NCI-H146 treated with DMSO at 0.1 percent for 48 hours (cell line): ENCODE measurements around the gene FADS2.
A peak's percentile ranks its signal among the peaks of the same experiment; 100 is the strongest.

ENCODE experiments used
- DNase-seq: peaks from one replicate; lab custom pipeline; 2025; ENCODE audit not compliant: unreplicated experiment; lab: John Stamatoyannopoulos, UW

The FADS2 gene

DNA sequence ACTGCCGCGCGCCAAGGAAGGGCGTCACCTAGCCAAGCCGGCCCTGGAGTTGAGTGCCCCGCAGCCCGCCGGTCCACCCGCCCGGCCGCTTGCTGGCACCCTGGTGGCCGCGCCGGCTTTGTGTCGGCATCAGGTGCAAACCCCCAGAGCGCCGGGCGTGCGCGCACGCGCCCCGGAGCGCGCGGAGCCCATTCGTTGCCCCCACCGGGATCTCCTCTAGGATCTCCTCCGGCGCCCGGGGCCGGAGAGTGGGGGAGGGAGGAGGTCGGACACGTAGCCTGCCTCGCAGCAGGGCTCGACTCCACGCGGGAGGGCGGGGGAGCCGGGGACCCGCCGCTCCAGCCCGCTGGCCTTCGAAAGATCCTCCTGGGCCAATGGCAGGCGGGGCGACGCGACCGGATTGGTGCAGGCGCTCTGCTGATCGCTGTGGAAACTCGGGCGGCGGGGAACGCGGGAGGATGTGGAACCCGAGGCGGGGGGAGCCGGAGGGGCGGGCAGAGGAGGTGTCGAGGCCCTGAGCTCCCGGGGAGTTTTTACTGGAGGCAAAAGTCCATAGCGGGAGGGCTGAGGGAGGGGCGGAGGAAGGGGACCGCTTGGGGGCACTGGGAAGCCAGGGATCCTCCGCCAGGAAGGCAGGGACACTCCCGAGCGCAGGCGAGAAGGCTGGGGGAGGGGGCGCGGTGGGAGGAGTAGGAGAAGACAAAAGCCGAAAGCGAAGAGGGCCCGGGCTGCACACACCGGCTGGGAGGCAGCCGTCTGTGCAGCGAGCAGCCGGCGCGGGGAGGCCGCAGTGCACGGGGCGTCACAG, at the start of gene FADS2:
Gene FADS2, plus strand, starts transcription at position 730 of the 808 bp plus-strand sequence. CDS start 91 bp downstream, outside the sequence.
- peak; percentile 98 for DNase-seq

DNA sequence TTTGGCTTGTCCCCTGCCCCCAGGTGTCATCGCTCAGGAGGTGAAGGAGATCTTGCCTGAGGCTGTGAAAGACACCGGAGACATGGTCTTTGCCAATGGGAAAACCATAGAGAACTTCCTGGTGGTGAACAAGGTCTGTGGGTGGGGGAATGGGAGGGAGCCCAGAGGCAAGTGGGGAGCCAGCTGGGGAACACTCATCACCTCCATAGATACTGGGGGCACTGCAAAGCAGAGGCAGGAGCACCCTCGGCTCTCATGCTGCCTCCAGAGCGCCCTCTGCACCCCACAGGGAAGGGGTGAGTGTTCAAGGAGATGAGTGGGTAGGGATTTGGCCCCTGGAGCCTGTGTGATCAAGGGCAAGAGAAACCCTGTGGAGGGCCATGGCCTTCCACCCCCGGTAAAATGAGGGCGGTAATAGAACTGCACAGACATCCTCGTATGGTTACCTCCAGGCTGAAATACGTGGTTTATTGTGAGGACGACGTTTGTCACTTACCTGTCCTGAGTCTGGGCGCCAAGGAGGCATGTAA, 49.7 kb upstream of the FADS2 start:
- no peak for DNase-seq

DNA sequence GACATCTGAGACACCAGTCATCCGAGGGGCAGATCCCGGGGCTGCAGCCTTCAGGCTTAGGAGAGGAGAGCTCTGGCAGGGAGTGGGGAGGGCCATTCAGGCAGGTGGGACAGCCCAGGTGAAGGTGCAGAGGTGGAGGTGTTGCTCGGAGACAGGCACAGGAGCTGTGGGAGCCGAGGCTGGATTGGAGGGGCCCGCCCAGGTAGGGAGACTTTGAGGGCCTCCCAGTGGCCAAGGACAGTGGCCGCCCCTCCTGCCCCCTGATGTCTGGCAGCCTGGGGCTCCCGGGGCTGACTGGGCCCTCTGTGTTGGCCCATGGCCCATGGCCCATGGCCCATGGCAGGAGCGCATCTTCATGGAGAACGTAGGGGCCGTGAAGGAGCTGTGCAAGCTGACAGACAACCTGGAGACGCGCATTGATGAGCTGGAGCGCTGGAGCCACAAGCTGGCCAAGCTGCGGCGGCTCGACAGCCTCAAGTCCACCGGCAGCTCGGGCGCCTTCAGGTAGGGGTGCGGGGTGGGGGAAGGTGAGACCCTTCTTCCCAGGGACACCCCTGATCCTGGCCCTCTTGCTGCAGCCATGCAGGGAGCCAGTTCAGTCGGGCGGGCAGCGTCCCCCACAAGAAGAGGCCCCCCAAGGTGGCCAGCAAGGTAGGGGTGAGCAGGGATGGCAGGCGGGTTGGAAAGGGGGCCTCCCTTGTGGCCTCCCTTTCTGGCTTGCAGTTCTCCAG, 49.0 kb upstream of the FADS2 start:
- no peak for DNase-seq

DNA sequence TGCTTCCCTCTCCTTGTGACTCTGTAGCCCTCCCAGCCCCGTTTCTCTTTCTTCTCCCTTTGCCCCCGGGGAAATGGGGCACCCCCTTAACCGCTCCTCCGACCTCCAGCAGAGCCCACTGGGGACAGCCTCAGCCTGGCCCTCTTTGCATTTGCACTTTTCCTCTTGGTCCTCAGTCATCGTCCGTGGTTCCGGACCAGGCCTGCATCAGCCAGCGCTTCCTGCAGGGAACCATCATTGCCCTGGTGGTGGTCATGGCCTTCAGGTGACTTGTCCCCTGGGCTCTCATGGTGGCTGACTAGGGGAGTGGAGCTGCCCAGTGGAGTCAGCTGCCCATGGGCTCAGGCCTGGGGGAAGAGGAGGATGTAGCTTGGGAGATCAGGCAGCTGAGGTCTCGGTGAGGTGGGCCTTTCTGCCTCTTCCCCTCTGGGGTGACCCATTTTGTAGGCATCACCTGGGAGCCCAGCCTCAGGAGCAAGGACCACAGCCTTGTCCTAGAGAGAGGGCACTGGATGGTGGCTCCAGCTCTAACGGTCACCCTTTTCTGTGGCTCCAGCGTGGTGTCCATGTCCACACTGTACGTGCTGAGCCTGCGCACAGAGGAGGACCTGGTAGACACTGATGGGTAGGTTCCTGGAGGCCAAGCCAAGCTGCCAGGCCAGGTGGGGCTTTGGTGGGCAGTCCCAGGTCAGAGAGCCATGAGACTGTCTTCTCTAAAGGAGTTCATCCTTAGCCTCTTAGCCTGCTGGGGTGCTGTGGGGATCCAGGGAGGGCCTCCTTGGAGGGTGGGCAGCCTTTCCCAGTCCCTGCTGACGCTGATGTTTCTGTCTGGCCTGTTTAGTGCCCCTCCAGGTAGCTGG, 48.2 kb upstream of the FADS2 start:
- no peak for DNase-seq

DNA sequence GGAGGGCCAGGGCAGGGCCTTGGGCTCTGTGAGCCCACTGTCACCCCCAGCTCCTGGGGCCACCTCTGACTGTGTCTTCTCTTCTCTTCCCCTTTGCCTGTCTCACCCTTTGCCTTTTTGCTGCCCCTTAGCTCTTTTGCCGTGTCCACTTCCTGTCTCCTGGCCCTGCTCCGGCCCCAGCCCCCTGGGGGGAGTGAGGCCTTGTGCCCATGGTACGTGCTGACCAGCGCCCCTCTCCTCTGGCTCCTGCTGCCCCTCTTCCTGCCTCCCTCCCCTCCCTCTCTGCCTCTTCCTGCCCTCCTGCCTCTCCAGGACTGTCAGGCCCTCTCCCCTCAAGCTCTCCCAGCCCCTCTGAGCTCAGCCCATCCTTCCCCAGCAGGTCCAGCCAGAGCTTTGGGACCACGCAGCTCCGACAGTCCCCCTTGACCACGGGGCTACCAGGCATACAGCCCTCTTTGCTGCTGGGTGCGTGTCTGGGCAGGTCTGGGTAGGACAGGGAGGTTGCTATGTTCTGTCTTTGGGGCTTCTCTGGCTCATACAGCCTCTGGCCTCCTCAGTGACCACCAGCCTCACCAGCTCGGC, 47.4 kb upstream of the FADS2 start:
- no peak for DNase-seq

DNA sequence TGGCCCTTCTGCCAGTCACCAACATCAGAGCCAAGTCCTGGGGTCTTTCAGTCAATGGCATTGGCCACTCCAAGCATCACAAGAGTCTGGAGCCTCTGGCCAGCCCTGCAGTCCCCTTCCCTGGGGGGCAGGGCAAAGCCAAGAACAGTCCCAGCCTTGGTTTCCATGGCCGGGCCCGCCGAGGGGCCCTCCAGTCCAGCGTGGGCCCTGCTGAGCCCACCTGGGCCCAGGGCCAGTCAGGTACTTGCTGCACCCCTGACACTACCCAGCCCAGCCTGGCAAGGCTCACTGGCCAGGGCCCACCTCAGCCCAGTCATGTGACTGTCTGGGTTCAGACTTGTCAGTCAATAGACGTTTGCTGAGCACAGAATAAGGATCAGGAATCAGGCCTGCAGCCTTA, 46.5 kb upstream of the FADS2 start:
- no peak for DNase-seq

DNA sequence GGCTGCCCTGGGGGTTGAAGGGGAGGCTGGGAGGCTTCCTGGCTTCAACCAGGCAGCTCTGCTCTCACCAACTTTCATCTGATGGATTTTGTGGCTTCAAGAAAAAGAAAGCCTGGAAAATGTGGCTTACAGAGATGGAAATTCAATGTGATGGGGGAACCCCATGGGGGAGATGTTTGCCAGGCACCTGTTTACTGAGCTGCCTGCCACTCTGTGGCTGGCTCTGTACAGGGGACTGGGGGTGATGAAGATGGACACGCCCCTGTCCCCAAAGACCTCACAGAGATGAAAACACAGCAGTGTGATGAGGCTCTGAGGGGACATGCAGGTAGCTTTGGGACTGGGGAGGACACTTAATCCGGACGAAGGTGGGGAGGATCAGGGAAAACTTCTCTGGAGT, 45.8 kb upstream of the FADS2 start:
- DNase-seq: no peak

DNA sequence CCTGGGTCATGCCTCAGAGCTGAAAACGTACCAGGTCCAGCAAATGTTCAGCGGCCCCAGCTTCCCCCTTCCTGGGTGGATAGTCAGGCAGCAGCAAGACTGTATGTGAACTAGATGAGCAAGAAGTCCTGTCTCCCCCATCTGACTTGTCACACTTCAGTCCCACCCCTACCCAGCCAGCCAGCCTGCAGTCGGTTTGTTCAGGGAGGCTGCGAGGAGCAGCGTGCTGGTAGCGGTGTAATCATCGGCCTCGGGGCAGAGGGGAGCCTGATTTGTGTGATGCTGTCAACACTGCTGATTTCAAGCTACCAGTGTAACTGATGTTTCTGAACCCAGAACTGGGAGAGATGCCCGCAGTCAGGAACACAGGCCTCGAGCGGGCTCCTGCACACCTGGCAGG, 45.3 kb upstream of the FADS2 start:
- no peak for DNase-seq

DNA sequence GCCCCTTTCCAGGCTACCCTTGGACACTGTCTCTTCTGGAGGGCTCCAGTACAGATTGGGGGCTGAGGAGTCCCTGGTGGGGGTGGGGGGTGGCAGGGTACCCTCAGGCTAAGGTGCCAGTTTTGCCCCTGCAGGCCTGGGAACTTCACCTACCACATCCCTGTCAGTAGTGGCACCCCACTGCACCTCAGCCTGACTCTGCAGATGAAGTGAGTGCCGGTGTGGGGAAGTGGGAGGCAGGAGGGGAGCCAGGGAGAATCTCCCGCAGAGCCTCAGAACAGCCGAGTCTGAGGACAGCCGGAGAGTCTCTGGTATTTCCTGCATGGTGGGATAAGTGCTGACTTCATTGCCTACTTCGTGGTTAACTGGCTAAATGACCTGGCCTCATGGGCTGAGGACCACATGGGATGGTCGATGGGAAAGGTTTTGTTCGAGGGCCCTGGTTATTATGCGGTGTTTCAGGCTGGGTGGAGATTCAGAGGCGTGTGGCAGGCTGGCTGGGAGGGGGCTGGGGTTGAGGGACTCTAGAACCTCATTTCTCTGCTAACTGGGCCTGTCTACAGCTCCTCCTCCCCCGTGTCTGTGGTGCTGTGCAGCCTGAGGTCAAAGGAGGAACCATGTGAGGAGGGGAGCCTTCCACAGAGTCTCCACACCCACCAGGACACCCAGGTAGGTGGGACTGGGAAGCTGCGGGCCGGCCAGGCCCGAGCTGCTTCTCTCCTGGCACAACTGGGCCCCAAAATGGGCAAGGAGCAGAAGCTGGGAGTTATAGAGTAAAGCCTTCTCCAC, 44.2 kb upstream of the FADS2 start:
- DNase-seq: no peak

DNA sequence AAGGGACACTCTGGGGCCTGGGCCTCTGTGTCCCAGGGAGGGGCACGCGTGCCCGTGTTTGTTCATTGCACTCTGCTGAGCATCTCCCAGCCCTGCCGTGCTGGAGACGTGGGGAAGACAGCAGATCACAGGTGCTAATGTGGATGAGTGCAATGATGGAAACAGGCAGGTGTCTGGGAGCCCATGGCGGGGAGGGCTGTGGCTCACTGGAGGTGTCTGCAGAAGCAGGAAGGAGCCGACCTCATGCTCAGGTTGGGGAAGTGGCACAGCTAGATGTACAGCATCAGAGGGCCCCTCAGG, 43.6 kb upstream of the FADS2 start:
- no peak for DNase-seq

DNA sequence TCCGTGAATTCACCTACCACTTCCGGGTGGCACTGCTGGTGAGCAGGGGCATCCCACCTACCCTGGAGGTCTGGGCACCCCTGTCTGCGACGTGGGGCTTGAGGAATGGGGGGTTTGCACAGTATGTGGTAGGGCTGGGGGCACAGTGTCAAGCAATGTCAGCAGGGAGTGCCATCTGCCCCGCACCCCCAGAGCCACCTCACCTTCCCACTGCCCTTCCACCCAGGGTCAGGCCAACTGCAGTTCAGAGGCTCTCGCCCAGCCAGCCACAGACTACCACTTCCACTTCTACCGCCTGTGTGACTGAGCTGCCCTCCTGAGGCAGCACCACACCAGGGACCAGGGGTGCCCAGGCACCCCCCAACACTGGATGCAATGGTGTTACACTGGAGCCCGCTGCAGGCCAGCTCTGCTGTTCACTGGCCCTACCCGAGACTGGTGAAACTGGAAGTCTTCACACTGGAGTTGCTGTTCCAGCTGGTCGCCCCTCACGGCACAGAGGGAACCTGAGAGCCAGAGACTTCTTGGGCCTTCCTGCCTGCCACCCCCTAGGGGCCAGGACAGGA, 42.2 kb upstream of the FADS2 start:
- DNase-seq: no peak

DNA sequence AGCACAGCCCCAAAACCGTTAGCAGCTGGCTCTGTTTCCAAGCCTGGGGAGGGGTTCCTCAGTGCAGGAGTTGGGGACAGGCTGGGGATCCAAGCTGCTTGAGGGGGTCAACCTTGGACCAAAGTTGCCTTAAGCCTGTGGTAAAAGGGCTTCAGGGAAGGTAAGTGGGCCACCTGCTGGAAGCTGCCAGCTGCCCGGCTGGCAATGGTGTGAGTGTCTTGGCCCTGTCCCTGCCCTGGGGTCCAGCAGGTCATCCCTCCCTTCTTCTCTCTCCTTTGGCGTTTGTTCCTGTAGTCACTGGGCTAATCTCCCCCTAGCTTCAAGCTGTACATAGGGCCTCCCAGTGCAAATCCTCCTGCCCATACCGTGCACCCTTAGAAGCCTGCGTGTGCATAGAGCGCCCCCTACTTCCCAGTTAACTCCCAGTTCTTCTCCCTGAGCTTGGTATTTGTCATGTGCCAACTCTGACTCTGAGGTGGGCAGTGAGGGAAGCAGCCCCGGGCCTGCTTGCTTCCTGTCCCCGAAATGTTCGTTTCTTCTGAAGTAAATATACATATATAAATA, 40.1 kb upstream of the FADS2 start:
- DNase-seq: no peak

DNA sequence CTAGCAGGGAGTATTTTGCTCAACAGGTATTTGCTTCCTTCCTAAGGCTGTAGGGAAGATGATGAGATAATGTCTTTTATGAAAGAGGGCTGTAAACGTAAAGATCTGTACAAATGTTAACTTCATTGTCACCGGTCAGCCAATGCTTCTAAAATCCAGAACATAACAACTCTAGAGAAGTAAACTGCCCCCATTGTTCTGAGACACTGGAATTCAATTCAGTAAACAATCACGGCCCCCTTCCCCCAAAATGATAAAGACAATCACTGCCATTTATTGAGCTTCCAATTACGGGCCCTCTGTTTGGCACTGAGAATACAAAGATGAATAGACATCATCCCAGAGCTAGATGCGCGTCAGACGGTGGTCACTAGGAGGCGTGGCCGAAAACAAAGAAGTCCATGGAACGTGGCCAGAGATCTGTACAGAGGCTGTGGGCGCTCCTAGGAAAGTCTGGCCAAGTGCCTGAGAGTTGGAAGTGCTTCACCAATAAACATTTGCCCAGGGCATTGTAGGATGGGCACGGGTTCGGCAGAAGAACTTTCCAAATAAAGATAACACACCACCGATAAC, 36.3 kb upstream of the FADS2 start:
- DNase-seq: peak; percentile 68

DNA sequence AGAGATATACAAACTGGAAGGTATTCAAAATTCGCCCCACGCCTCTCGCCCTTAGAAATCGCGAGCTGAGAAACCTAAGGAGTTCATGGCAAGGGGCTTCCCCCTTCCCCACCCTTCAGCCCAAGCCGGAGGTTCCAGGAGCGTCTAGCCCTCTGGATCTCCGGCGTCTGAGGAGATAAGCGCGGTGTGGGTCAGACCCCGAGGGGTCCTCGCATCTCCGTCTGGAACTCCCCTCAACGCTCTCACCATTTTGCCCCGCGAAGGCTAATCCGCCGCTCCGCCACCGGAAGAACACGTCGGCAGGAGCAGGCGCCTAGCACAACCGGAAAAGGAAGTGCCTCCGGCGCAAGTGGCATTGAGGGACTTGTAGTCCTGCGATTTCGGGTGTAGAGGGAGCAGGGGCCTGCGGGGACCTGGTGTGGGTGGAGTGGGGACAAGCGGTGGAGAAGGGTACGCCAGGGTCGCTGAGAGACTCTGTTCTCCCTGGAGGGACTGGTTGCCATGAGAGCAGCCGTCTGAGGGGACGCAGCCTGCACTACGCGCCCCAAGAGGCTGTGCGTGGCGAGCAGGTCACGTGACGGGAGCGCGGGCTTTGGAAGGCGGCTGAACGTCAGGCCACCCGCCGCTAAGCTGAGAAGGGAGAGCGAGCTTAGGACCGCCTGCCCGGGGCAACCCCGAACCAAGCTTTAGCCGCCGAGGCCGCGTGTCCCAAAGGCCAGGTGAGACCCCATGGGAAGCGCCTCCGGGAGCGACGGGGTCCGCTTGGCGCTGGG, 35.6 kb upstream of the FADS2 start, which contains the start of the genes FEN1 and TMEM258:
Gene FEN1, plus strand, starts transcription at position 602 of the 773 bp plus-strand sequence. CDS start 2,451 bp downstream, outside the sequence.
Gene TMEM258, minus strand, starts transcription at position 290 of the 773 bp plus-strand sequence. Its CDS starts 41 bp downstream, at position 249.
- peak; percentile 89 for DNase-seq

DNA sequence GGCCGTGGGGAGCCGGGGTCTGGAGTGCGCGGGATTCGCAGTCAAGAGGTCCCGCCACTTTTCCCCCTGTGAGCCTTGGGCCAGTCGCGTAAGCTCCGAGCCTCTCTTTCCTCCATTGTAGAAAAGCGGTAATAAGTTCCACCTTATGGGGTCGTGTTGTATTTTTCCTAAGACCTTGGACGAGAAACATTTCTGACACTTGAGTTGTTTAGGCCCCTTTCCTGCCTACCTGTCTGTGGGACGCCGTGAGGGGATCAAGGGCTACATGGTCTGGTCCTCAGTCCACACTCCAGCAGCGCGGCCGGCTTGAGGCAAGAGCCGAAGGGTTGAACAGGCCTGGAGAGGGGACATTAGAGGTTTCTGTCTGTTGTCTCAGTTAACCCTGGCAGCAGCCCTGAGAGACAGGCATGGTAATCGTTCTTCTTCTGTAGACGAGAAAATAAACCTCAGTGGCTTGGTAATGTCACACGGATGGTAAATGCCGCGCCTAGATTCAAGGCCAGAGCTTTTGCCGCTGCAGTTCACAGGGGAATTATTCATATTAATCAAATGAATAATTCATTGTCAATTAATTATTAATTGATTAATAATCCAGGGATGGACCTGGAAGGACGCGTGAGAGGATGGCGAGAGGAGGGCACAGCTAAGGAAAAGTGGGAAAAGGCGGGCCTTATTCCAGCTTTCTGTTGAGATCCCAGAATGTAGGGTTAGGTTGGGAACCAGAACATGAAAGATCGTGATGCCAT, 34.8 kb upstream of the FADS2 start:
- peak; percentile 42 for DNase-seq

DNA sequence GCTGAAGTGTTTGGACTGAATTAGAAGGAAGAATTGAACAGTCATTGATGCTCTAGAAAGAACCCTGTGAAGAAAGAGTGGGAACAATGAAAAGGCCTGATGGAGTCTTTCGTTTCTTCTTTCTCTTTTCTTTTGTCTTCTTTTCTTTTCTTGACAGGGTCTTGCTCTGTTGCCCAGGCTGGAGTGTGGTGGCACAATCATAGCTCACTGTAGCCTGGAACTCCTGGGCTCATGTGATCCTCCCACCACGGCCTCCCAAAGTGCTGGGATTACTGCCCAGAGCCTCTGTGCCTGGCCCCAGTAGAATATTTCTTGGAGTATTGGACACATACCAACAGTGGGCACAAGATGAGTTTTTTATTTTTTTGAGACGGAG, 34.3 kb upstream of the FADS2 start:
- DNase-seq: no peak

DNA sequence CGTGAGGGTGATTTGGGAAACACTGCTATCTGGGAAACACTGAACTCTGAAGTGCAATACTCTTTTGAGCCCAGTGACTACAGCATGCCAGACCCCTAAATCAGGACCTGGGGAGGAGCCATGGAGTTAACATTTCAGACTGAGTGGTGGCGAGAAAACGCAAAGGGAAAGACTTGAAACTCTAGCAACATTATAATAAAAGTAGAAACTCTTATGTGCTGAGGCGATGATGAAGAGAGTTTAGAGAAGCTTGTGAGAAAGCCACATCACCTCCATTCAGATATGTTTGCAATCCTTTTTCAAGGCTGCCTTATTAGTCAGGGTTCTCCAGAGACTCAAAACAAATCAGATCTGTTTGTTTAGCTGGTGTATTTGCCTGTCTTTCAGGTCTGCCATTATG, 33.5 kb upstream of the FADS2 start:
- no peak for DNase-seq

DNA sequence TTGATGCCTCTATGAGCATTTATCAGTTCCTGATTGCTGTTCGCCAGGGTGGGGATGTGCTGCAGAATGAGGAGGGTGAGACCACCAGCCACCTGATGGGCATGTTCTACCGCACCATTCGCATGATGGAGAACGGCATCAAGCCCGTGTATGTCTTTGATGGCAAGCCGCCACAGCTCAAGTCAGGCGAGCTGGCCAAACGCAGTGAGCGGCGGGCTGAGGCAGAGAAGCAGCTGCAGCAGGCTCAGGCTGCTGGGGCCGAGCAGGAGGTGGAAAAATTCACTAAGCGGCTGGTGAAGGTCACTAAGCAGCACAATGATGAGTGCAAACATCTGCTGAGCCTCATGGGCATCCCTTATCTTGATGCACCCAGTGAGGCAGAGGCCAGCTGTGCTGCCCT, 32.6 kb upstream of the FADS2 start:
- DNase-seq: no peak
